T-helper 1 cell treated with Interleukin-12 subunit alpha and Interleukin-12 subunit beta and Interleukin-4 antibody, amounts not matched to agents 30 μg/mL and 1 μg/mL, for 36 hours (primary cell): ENCODE measurements around the gene GPR21.

Experiments used
- H3K27ac Mint-ChIP-seq: one replicate; pipeline ENCODE4 v1.8.0; 2021; ENCODE audit warnings: mild to moderate bottlenecking, mixed read lengths
- H3K27me3 Mint-ChIP-seq: one replicate; pipeline ENCODE4 v1.8.0; 2021; ENCODE audit warnings: low read depth, mixed read lengths
- H3K36me3 Mint-ChIP-seq: one replicate; pipeline ENCODE4 v1.8.0; 2021; ENCODE audit warnings: low read depth, mixed read lengths
- H3K4me1 Mint-ChIP-seq: one replicate; pipeline ENCODE4 v1.8.0; 2021; ENCODE audit warnings: low read depth, mixed read lengths
- H3K4me3 Mint-ChIP-seq: one replicate; pipeline ENCODE4 v1.8.0; 2021; ENCODE audit warnings: mild to moderate bottlenecking, moderate library complexity, mixed read lengths
- H3K9me3 Mint-ChIP-seq: one replicate; pipeline ENCODE4 v1.8.0; 2021; ENCODE audit warnings: mixed read lengths

GPR21 gene

GRCh38 chr9:123016631-123017030 lies 16.8 kb upstream of the GPR21 start:
- H3K4me1 Mint-ChIP-seq = no peaks in the 10 kb centered on the region
- peaks cover 13% of the 10 kb centered on the region for H3K9me3 Mint-ChIP-seq
- H3K27me3 Mint-ChIP-seq = no peaks in the 10 kb centered on the region
- no peak overlapping the region for H3K27ac Mint-ChIP-seq
- no peak overlapping the region for H3K4me3 Mint-ChIP-seq
- H3K36me3 Mint-ChIP-seq = peaks cover 40% of the 10 kb centered on the region

GRCh38 chr9:123020796-123021195 lies 12.7 kb upstream of the GPR21 start:
- no peaks in the 10 kb centered on the region for H3K9me3 Mint-ChIP-seq
- H3K36me3 Mint-ChIP-seq = peaks cover 24% of the 10 kb centered on the region
- H3K4me3 Mint-ChIP-seq = no peak overlapping the region
- no peaks in the 10 kb centered on the region for H3K4me1 Mint-ChIP-seq
- no peaks in the 10 kb centered on the region for H3K27me3 Mint-ChIP-seq
- no peak overlapping the region for H3K27ac Mint-ChIP-seq

- Mint-ChIP-seq H3K4me1 (peaks cover 4% of the 10 kb centered on the region), H3K36me3 (peaks cover 22% of the 10 kb centered on the region), H3K9me3 (no peaks in the 10 kb centered on the region), H3K4me3 (no peak overlapping the region), H3K27me3 (no peaks in the 10 kb centered on the region), H3K27ac (no peak overlapping the region)
Observed at GRCh38 chr9:123026425-123026824, 7.0 kb upstream of the GPR21 start.

- Mint-ChIP-seq H3K36me3 (peaks cover 18% of the 10 kb centered on the region), H3K27me3 (no peaks in the 10 kb centered on the region), H3K9me3 (no peaks in the 10 kb centered on the region), H3K4me1 (peaks cover 4% of the 10 kb centered on the region), H3K4me3 (no peak overlapping the region), H3K27ac (no peak overlapping the region)
Observed at GRCh38 chr9:123027517-123027916, 6.0 kb upstream of the GPR21 start.

- Mint-ChIP-seq H3K9me3 (no peaks in the 10 kb centered on the region), H3K36me3 (peaks cover 16% of the 10 kb centered on the region), H3K4me1 (peaks cover 4% of the 10 kb centered on the region), H3K27me3 (no peaks in the 10 kb centered on the region), H3K27ac (no peak overlapping the region), H3K4me3 (no peak overlapping the region)
Observed at GRCh38 chr9:123028136-123028535, 5.3 kb upstream of the GPR21 start.

GRCh38 chr9:123028973-123029372 lies 4.5 kb upstream of the GPR21 start:
- Mint-ChIP-seq H3K4me1 (peaks cover 4% of the 10 kb centered on the region), H3K4me3 (no peak overlapping the region), H3K27ac (no peak overlapping the region), H3K9me3 (no peaks in the 10 kb centered on the region), H3K36me3 (peaks cover 15% of the 10 kb centered on the region), H3K27me3 (no peaks in the 10 kb centered on the region)

- H3K36me3 Mint-ChIP-seq = peaks cover 7% of the 10 kb centered on the region
- H3K4me1 Mint-ChIP-seq = peaks cover 4% of the 10 kb centered on the region
- no peak overlapping the region for H3K27ac Mint-ChIP-seq
- H3K4me3 Mint-ChIP-seq = no peak overlapping the region
- H3K9me3 Mint-ChIP-seq = no peaks in the 10 kb centered on the region
- no peaks in the 10 kb centered on the region for H3K27me3 Mint-ChIP-seq
Observed at GRCh38 chr9:123031963-123032362, 1.5 kb upstream of the GPR21 start.

GRCh38 chr9:123033864-123034601 lies 566 bp downstream of the GPR21 start:
- H3K27me3 Mint-ChIP-seq = no peaks in the 10 kb centered on the region
- no peaks in the 10 kb centered on the region for H3K4me1 Mint-ChIP-seq
- H3K36me3 Mint-ChIP-seq = peaks cover 5% of the 10 kb centered on the region
- no peak overlapping the region for H3K4me3 Mint-ChIP-seq
- no peaks in the 10 kb centered on the region for H3K9me3 Mint-ChIP-seq
- no peak overlapping the region for H3K27ac Mint-ChIP-seq

- Mint-ChIP-seq H3K27me3 (no peaks in the 10 kb centered on the region), H3K36me3 (peaks cover 3% of the 10 kb centered on the region), H3K4me3 (no peak overlapping the region)
Observed at GRCh38 chr9:123034881-123035510, 1.5 kb downstream of the GPR21 start.

GRCh38 chr9:123035791-123036190 lies 2.3 kb downstream of the GPR21 start:
- H3K27me3 Mint-ChIP-seq = no peaks in the 10 kb centered on the region
- no peak overlapping the region for H3K4me3 Mint-ChIP-seq
- no peaks in the 10 kb centered on the region for H3K4me1 Mint-ChIP-seq
- no peak overlapping the region for H3K27ac Mint-ChIP-seq
- no peaks in the 10 kb centered on the region for H3K9me3 Mint-ChIP-seq
- H3K36me3 Mint-ChIP-seq = peaks cover 3% of the 10 kb centered on the region

More at GRCh38 chr9:123034881-123035510, 1.5 kb downstream of the GPR21 start:
- H3K4me1 Mint-ChIP-seq = no peaks in the 10 kb centered on the region
- H3K9me3 Mint-ChIP-seq = no peaks in the 10 kb centered on the region
- no peak overlapping the region for H3K27ac Mint-ChIP-seq

- Mint-ChIP-seq H3K27ac (no peak overlapping the region), H3K4me1 (no peaks in the 10 kb centered on the region), H3K9me3 (no peaks in the 10 kb centered on the region), H3K36me3 (peaks cover 3% of the 10 kb centered on the region), H3K27me3 (no peaks in the 10 kb centered on the region), H3K4me3 (no peak overlapping the region)
Observed at GRCh38 chr9:123036893-123037545, 3.6 kb downstream of the GPR21 start.

GRCh38 chr9:123039617-123040219 lies 6.3 kb downstream of the GPR21 start:
- Mint-ChIP-seq H3K36me3 (peaks cover 13% of the 10 kb centered on the region), H3K27me3 (no peaks in the 10 kb centered on the region)

GRCh38 chr9:123040801-123041200 lies 7.3 kb downstream of the GPR21 start:
- Mint-ChIP-seq H3K27me3 (no peaks in the 10 kb centered on the region), H3K9me3 (peaks cover 7% of the 10 kb centered on the region), H3K4me1 (peaks cover 2% of the 10 kb centered on the region), H3K27ac (no peak overlapping the region), H3K4me3 (no peak overlapping the region), H3K36me3 (peaks cover 13% of the 10 kb centered on the region)

More at GRCh38 chr9:123039617-123040219, 6.3 kb downstream of the GPR21 start:
- Mint-ChIP-seq H3K9me3 (peaks cover 7% of the 10 kb centered on the region), H3K4me3 (no peak overlapping the region), H3K27ac (no peak overlapping the region), H3K4me1 (peaks cover 2% of the 10 kb centered on the region)

- no peak overlapping the region for H3K4me3 Mint-ChIP-seq
- no peaks in the 10 kb centered on the region for H3K27me3 Mint-ChIP-seq
- peaks cover 7% of the 10 kb centered on the region for H3K9me3 Mint-ChIP-seq
- H3K4me1 Mint-ChIP-seq = peaks cover 2% of the 10 kb centered on the region
- H3K27ac Mint-ChIP-seq = no peak overlapping the region
- H3K36me3 Mint-ChIP-seq = peaks cover 13% of the 10 kb centered on the region
Observed at GRCh38 chr9:123041489-123041888, 8.0 kb downstream of the GPR21 start.
